Neural cell (in vitro differentiated cells): Measurements from ENCODE around the gene ENGASE. TPM values are rescaled to one million over a fixed set of nuclear protein-coding genes. Genes with fewer than 3 reads are reported as not detected.

Source experiments
- H2AFZ ChIP-seq: fragments of 200-600, 300-800 bp; sonication (generic), shearing (Covaris generic); 2 replicates; pipeline ENCODE4 v1.6.0; 2014; ENCODE audit warnings: low read depth, mild to moderate bottlenecking, antibody characterized with exemption, low read length, moderate library complexity
- H3F3A ChIP-seq: fragments of 200-600 bp; shearing (Covaris generic); 2 replicates; pipeline ENCODE4 v1.6.1; 2016; ENCODE audit warnings: mild to moderate bottlenecking, moderate library complexity, mixed read lengths, antibody characterized with exemption, low read length; ENCODE audit not compliant: insufficient read depth, poor library complexity, severe bottlenecking
- H3K27ac ChIP-seq: fragments of 200-600, 300-800 bp; sonication (generic), shearing (Covaris generic); 2 replicates; pipeline ENCODE4 v1.5.1; 2014; ENCODE audit warnings: mild to moderate bottlenecking, low read length, moderate library complexity
- H3K27me3 ChIP-seq: fragments of 300-800, 200-600 bp; sonication (generic), shearing (Covaris generic); 2 replicates; pipeline ENCODE4 v1.6.0; 2014; ENCODE audit warnings: mild to moderate bottlenecking, low read depth, low read length, moderate library complexity; ENCODE audit not compliant: insufficient read depth
- H3K36me3 ChIP-seq: fragments of 300-800, 200-600 bp; sonication (generic), shearing (Covaris generic); 2 replicates; pipeline ENCODE4 v1.5.1; 2014; ENCODE audit warnings: mild to moderate bottlenecking, antibody characterized with exemption, low read length, moderate library complexity; ENCODE audit not compliant: insufficient read depth
- H3K4me2 ChIP-seq: fragments of 300-800, 200-600 bp; sonication (generic), shearing (Covaris generic); 2 replicates; pipeline ENCODE4 v1.6.0; 2014; ENCODE audit warnings: mild to moderate bottlenecking, low read length
- H3K4me3 ChIP-seq: fragments of 300-800, 200-600 bp; sonication (generic), shearing (Covaris generic); 2 replicates; pipeline ENCODE4 v1.5.1; 2014; ENCODE audit warnings: mild to moderate bottlenecking, low read length, moderate library complexity
- H3K79me2 ChIP-seq: fragments of 200-600 bp; shearing (Covaris generic); replicated peaks from 2 replicates; pipeline ENCODE4 v1.6.0; 2014; ENCODE audit warnings: mild to moderate bottlenecking, low read length, moderate library complexity; ENCODE audit not compliant: insufficient read depth
- H3K9ac ChIP-seq: fragments of 300-800, 200-600 bp; sonication (generic), shearing (Covaris generic); 2 replicates; pipeline ENCODE4 v1.6.1; 2016; ENCODE audit warnings: mild to moderate bottlenecking, low read length, mixed read lengths
- H3K9me2 ChIP-seq: fragments of 200-600 bp; shearing (Covaris generic); 2 replicates; pipeline ENCODE4 v1.6.1; 2016; ENCODE audit warnings: mild to moderate bottlenecking, low read length, mixed read lengths; ENCODE audit not compliant: insufficient read depth
- H3K9me3 ChIP-seq: fragments of 200-600, 300-800 bp; sonication (generic), shearing (Covaris generic); 2 replicates; pipeline ENCODE4 v1.6.1; 2016; ENCODE audit warnings: mild to moderate bottlenecking, mixed run types, low read length, moderate library complexity, mixed read lengths
- H4K20me1 ChIP-seq: fragments of 200-600 bp; shearing (Covaris generic); 2 replicates; pipeline ENCODE4 v1.6.1; 2016; ENCODE audit warnings: mild to moderate bottlenecking, mixed run types; ENCODE audit not compliant: insufficient read depth
- CTCF ChIP-seq: fragments of 450-650 bp; IDR thresholded peaks from 2 replicates; pipeline ENCODE4 v1.5.1; 2014; ENCODE audit warnings: antibody characterized with exemption, mild to moderate bottlenecking, moderate library complexity; ENCODE audit not compliant: poor library complexity, severe bottlenecking
- EP300 ChIP-seq: fragments of 450-650 bp; conservative IDR thresholded peaks from 2 replicates; pipeline ENCODE4 v1.6.1; 2014; ENCODE audit warnings: antibody characterized with exemption, mild to moderate bottlenecking, moderate library complexity; ENCODE audit not compliant: poor library complexity, severe bottlenecking
- EZH2 ChIP-seq: fragments of 200-600, 300-800 bp; shearing (Covaris generic), sonication (generic); IDR thresholded peaks from 2 replicates; pipeline ENCODE4 v1.6.1; 2014; ENCODE audit warnings: antibody characterized with exemption, low read length, borderline replicate concordance, mild to moderate bottlenecking; ENCODE audit not compliant: insufficient read depth, poor library complexity, severe bottlenecking
- MXI1 ChIP-seq: fragments of 450-650 bp; conservative IDR thresholded peaks from 2 replicates; pipeline ENCODE4 v1.6.1; 2014; ENCODE audit warnings: antibody characterized with exemption, mild to moderate bottlenecking; ENCODE audit not compliant: poor library complexity, severe bottlenecking
- POLR2AphosphoS5 ChIP-seq: IDR thresholded peaks from 2 replicates; pipeline ENCODE4 v1.6.1; 2012
- RAD21 ChIP-seq: fragments of 450-650 bp; conservative IDR thresholded peaks from 2 replicates; pipeline ENCODE4 v1.6.1; 2014; ENCODE audit warnings: antibody characterized with exemption, mild to moderate bottlenecking, moderate library complexity
- REST ChIP-seq: IDR thresholded peaks from 2 replicates; pipeline ENCODE4 v1.6.1; 2012; ENCODE audit warnings: borderline replicate concordance
- SMC3 ChIP-seq: fragments of 450-650 bp; conservative IDR thresholded peaks from 2 replicates; pipeline ENCODE4 v1.6.1; 2014; ENCODE audit warnings: antibody characterized with exemption, mild to moderate bottlenecking, moderate library complexity; ENCODE audit not compliant: poor library complexity
- TAF1 ChIP-seq: IDR thresholded peaks from 2 replicates; pipeline ENCODE4 v1.6.1; 2012; ENCODE audit warnings: low read depth
- polyA plus RNA-seq: library from polyadenylated mRNA; depleted of rRNA; stranded (reverse); fragments of >200 nt; gene quantifications from 2 replicates; pipeline ENCODE4 v1.2.3, GENCODE V29; 2014

Gene ENGASE
- polyA plus RNA-seq, 1 donor from 2014 or later, result 13.0 TPM

- Histone ChIP-seq H3K27ac (no peak overlapping the region), H3K9me2 (no peaks in the 10 kb centered on the region), H4K20me1 (no peaks in the 10 kb centered on the region), H3K9me3 (no peaks in the 10 kb centered on the region), H3F3A (no peaks in the 10 kb centered on the region), H3K4me2 (no peak overlapping the region), H3K9ac (no peak overlapping the region), H3K27me3 (no peaks in the 10 kb centered on the region), H3K4me3 (no peak overlapping the region), H3K79me2 (no peaks in the 10 kb centered on the region), H2AFZ (no peak overlapping the region), H3K36me3 (no peaks in the 10 kb centered on the region)
- TF ChIP-seq EP300, result no peak
- no peak for TF ChIP-seq SMC3
- no peak for TF ChIP-seq TAF1
- TF ChIP-seq POLR2AphosphoS5, result no peak
- TF ChIP-seq CTCF, result no peak
- no peak for TF ChIP-seq EZH2
- TF ChIP-seq RAD21, result no peak
- no peak for TF ChIP-seq MXI1
- TF ChIP-seq REST, result no peak
Measured at GRCh38 chr17:79035686-79036085, 38.9 kb upstream of the ENGASE start.

- H4K20me1 ChIP-seq, result no peaks in the 10 kb centered on the region
Measured at GRCh38 chr17:79036181-79036580, 38.4 kb upstream of the ENGASE start.

More at GRCh38 chr17:79036181-79036580, 38.4 kb upstream of the ENGASE start:
- Histone ChIP-seq H3K4me3 (no peak overlapping the region), H3K9me3 (no peaks in the 10 kb centered on the region), H3K9ac (no peak overlapping the region), H2AFZ (no peak overlapping the region), H3K79me2 (no peaks in the 10 kb centered on the region), H3K9me2 (no peaks in the 10 kb centered on the region), H3K27ac (no peak overlapping the region), H3F3A (no peaks in the 10 kb centered on the region), H3K36me3 (no peaks in the 10 kb centered on the region), H3K4me2 (no peak overlapping the region), H3K27me3 (no peaks in the 10 kb centered on the region)
- TF ChIP-seq EZH2 (no peak), REST (no peak), TAF1 (no peak), SMC3 (no peak), RAD21 (no peak), MXI1 (no peak), EP300 (no peak), POLR2AphosphoS5 (no peak), CTCF (no peak)
